HG03457 (cell line): Measurements from ENCODE around the gene LOXHD1.

Experiments
- ATAC-seq: cut with Tn5 transposase; IDR thresholded peaks from one replicate; pipeline ENCODE4 v1.9.1; 2021; ENCODE audit warnings: moderate number of reproducible peaks; ENCODE audit not compliant: unreplicated experiment

The LOXHD1 gene

DNA sequence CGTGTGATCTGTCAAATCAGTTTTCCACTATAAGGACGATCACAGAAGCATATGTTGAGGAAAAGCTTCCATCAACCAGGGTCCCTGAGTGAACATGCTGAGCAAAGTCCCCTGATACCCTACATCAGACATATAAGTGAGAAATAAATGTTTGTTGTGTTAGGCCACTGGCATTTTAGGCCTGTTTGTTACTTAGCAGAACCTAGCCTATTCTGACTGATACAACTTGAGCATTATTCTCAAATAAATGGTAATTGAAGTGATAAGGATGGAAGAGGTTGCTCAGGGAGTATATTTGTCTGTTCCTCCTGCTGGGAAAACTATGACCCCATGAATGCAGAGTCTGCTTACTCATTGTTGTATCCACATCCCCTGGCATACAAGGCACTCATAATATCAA lies 106.4 kb downstream of the LOXHD1 start:
- no peak for ATAC-seq

DNA sequence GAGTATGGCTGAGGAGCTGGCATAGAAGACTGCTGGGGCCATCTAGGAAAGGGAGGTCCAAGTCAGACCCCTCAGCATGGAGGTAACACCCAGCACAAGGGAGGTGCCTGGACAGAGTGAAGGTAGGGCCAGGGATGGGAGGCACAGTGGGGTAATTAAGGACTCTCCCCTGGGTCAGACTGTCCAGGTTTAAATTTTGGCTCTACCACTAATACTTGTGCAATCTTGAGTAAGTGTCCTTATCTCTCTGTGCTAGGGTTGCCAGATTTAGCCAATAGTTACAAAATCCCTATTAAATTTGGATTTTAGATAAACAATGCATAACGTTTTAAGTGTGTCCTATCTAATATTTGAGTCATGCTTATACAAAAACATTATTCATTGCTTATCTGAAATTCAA lies 109.5 kb downstream of the LOXHD1 start:
- no peak for ATAC-seq

DNA sequence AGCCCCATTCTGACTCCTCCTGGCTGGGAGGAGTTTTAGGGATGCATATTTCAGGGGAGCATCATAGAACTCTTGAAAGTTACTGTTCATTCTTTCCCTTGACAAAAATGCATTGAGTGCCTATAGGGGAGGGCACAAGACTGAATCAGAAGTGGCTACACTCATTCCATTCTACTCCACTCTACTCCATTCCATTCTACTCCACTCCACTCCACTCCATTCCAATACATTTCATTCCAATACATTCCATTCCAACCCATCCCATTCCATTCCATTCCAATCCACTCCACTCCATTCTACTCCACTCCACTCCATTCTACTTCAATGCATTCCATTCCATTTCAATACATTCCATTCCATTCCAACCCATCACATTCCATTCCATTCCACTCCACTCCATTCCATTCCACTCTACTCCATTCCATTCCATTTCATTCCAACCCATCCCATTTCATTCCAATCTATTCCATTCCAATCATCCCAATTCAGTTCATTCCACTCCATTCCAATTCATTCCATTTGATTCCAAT lies 110.8 kb downstream of the LOXHD1 start:
- no peak for ATAC-seq

DNA sequence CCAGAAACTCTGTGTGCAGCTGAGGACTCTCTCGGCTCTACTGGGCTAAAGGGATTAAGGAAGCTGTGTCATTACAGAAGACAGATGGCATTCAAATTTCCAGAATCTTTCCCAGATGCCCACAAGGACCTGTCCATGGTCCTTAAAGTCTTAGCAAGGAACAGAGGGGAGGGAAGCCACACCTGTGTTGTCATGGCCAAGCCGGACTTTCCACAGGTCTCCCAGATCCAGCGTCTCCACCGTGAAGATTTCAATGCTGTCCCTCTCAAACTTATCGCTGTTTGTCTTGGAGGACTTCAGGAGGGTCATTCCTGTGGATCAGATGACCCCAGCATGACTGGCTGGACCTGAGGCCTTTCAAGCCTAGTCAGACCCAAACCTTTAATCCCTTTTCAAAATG lies 114.5 kb downstream of the LOXHD1 start:
- no peak for ATAC-seq

DNA sequence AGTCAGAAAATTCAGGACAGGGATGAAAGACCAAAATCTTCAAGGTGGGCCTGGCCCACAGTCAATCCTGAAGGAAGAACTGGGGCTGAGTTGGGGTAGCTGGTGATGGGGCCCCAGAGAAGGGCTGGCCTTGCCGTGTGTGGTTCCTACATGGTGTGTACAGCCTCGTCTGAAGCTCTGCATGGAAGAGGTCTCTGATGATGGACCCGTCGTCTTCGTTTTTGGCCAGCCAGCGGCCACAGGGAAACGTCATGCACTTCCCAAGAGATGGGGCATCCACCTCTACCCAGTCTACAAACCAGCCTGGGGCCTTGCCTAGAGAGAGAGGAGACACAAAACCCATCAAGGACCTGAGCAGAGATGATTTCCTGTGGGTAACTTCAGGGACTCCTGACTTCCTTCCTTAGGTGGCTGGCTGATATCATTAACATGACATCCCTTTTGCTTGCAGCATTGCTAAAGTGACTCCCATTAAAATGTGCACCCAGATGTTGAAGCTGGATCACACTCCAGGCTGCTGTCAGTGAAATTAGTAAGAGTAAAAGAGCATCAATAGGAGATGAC lies 115.3 kb downstream of the LOXHD1 start:
- ATAC-seq = no peak

DNA sequence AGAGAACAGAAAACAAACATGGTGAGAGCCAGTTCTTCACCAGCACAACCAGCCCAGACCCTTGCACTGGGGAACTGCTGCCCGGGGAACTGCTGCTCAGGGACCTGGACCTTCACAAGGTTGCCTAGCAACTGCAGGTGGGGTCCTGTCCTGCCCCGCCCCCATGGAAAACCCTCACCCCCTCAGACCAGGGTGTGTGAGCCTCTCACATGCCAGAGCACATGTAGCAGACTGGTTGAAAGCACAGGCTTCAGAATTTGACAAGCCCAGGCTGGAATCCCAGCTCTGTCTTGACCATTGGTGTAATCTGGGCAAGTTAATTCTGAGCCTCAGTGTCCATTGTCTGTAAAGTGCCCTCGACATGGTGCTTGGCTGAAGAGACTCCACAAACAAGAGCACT lies 118.6 kb downstream of the LOXHD1 start:
- ATAC-seq = no peak

DNA sequence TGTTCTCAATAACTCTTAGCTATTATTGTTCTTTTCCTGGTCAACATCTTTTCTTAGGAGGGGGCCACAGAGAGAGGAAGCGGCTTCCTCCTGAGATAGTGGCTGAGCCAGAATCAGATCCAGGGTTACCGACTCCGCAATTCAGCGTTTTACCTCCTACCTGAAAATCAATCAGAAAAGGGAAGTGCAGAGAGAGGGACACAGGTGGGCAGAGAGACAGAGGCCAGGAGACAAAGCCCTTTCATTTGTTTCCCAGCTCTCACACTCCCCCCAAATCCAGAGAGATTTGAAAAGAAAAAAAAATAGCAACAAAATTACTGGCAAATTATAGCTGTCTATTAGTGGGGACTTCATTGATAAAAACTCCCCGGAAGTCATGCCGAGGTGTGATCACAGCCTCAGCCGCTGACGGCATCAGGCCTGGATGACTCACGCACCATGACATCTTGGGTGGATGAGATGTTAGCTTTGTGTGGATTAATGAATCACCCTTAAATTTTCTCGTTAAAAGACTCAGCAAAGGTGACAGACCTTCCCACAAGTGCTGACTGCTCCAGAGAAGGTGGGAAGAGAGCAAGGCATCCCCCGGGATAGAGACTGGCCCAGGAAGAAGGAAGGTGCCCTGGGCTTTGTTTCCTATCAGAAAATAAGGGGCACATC lies 120.7 kb downstream of the LOXHD1 start:
- no peak for ATAC-seq

DNA sequence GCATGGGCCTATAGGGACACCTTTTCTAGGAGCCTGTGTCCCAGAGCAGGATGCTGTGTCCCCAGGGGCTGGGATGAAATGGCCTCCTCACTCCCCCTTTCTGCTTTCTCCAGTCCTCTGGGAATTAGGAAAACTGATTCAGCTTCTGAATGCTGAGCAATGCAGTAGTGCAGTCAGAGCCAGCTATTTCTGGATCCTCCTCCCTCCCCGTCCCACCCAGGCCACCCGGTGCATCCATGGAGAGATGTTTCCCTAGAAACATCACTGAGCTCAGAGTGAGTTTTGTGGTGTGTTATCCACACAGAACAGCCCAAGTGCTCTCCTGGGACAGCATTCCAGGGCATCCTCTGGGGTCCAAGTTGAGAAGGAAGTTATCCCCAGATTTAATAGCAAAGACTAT lies 125.5 kb downstream of the LOXHD1 start:
- no peak for ATAC-seq

DNA sequence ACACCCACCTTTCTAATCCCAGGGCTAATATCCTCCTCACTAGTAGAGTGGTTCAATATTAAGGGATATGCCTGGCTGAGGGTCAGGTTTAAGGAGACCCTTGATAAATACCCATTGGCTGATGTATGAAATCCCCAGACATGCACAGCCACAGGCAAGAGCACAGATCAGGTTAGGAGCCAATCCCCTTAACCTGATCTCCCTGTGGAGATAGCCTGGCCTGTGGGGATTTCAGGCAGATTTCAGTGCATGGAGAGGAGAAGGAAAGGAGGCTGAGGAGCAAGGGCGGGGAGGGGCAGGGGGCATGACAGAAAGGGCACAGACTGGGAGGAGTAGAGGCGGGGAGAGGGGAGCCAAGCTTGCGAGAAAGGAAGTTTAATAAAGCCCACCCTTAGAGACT lies 129.0 kb downstream of the LOXHD1 start:
- no peak for ATAC-seq

DNA sequence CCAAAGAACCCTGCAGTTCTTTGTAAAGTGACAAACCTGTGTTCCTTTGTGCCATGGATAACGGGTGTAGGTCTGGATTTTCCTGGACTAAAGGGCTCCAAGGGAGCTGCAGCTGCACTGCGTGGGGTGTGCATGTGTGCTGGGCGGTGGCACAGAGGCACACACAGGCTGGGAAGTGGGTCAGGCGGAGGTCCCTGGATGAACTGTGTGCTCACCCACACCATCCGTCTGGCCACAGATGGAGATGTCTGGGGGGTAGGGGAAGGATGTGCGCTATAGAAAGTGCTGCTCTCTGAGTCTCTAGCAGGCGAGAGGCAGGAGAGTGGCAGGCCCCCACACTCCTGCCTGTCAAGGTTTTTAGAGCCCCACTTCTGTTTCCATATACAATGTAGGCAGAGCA lies 137.2 kb downstream of the LOXHD1 start:
- no peak for ATAC-seq

DNA sequence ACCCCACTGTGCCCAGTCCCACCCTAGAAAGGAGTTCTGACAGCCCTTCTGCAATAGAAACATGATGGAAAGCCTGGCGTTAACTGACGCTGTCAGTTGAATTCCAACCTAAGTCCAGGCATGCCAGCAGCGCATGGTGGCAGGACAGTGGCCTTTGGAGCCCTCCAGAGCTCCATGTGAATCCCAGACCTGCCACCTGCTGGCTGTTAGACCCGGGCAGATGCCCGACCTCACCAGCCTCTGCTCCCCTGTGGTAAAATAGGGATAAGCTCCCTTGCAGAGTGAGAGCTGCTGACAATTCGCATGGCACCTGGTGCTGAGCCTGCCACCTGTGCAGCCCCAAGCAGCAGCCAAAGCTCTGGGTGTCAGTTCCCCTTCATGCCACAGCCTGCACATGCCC lies 138.6 kb downstream of the LOXHD1 start:
- no peak for ATAC-seq

DNA sequence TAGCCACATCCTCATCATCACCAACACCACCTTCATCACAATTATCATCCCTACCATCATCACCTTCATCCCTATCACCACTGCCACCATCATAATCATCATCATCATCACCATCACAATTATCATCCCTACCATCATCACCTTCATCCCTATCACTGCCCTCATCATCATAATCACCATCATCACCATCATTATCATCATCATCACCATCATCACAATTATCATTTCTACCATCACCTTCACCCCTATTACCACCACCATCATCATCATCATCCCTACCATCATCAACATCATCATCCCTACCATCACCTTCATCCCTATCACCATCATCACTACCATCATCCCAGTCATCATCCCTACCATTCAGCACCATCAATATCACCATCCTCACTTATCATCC lies 140.5 kb downstream of the LOXHD1 start:
- no peak for ATAC-seq

DNA sequence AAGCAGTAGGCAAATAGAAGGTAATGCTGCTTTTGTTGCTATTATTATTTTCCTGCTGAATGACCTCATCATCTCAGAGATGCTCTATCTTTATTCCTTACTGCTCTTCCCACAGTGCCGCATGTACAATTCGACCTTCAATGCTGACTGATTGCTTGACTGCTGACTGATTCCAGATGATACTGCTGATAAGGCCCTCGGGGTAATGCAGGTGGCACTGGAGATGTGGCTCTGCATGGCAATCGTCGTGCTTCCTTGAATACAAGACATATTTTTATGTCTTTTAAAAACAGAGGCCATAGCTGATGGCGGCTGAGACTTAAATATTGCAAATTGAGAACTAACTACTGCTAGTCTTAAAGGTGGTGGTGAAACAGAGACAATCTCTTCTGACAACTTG lies 146.6 kb downstream of the LOXHD1 start:
- no peak for ATAC-seq

DNA sequence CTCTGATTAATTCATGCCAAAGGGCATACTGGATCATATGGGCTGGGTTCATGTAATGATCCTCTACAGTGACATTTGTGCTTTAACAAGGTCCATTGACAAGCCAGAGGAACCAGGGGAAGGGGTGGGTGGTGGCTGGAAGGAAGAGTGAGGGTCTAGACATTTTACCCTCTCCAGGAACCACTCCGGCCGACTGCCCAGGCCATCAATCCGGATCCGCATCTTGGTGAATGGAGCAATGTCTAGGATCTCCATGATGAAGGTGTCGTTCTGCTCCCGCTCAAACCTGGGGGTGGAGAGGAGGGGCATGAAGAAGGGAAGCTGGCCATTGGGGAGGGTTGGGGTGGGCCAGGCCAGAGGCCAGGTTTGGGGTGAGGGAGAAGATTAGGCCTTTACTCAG lies 147.5 kb downstream of the LOXHD1 start:
- ATAC-seq = no peak

DNA sequence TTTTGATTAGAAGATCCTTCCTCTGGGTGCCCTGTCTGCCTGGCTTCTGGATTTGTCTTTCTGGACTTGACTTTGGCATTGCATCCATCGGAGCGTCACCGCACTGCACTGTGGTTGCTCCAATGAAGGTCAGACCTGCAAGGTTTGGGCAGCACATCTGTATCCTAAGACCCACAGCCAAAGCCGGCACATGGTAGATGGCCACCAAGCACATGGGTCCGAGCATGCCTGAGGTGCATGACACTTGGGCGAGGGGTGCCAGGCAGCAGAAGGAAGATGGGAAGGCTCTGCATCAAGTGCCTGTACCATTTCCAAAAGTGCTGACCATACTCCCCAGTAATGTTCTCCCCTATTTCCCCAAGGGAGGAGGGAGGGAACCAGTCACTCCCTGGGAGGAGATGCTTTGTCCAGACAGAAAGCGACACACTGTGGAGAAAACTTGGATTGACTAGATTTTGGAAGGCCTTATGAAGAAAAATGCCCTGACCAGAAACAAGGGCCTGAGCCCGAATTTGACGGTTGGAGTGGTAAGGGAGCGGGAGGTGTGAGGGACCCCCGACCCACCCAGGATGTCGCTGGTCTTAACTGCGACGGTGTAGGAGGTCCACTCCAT lies 149.9 kb downstream of the LOXHD1 start:
- ATAC-seq = no peak

DNA sequence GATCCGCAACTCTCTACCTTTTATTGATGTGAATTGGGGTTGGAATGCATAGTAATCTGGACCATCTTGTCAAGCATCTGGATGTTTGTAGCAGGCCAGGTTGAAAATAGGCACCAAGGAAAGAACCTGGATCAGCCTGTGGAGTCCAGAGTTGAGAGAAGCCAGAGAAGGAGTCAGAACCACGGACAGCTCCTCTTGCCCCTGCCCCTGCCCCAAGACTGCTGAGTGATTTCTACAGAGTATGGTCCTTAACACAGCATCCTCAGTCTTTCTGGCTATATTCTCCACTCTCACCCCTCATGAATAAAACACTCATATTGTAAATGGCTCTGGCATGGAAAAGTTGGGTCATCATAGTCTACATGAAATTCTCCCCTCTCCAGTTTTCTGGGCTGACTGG lies 154.6 kb downstream of the LOXHD1 start:
- no peak for ATAC-seq

DNA sequence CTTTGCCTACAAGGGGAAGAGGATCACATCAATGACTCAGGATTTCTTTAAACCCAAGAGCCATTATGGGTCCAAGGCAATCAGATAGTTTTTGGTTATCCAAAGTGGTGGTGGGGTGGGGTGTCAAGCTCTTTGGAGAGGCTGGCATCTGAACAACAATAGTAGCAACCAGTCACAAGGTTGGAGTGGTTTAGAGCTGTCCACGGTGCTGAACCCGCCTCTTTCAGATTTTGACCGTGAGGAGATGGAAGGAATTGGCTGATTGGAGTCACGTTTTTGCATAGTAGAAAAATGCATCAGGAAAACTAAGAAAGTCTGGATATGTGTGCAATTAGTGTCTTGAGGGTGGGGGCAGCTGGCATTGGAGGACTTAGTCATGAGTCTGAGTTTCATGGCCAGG lies 159.9 kb downstream of the LOXHD1 start:
- no peak for ATAC-seq

DNA sequence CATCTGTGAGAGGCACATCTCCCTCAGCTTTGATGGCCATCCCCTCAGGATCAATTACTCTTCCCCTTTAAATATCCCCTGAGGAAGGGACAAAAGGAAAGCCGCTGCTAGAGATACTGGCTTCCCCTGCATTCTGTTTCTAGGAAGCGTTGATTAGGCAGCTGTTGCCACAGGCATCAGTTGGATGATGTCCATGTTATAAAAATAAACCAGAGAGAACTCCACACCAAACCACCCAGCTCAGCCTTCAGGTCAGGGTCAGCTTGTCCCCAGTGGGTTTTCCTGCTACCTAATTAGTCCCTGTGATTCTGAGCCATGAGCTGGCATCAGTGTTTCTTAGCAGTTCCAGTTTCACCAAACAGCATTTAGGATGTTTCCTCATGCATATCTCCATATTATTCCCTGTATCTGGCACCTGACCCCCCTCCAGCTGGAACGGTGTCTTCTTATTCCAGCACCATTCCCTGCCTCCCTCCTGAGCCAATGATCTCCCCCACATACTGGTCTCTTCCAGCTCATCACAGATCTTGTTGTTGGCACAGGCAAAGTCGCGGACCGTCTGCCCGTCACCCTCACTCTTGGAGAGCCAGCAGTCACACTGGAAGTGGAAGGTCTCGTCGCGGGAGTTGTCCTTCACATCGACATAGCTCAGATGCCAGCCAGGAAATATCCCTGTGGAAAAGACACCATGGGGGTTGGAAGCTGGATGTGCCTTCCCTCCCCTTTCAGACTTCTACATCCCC lies 168.4 kb downstream of the LOXHD1 start:
- no peak for ATAC-seq

DNA sequence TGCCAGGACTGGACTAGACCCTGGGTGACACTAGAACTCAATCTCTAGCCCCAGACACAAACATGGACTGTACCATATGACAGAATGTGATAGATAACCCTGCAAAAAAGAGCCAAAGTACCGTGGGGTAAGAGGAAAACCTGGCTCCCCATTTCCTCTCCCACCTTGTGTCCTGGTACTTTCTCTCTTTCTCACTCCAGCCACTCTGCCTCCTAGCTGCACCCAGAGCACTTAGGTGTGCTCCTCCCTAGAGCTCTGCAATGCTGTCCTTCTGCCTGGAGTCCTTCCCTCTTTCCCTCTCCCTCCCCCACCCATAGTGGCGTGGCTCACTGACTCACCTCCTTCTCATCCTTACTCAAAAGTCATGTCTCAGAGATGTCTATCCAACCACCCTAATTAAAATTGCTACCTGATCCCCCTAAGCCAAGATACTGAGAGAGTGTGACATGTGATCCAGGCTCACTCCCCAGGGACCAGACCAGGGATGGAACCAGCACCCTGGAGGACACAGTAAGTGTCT lies 171.3 kb downstream of the LOXHD1 start:
- ATAC-seq = no peak

DNA sequence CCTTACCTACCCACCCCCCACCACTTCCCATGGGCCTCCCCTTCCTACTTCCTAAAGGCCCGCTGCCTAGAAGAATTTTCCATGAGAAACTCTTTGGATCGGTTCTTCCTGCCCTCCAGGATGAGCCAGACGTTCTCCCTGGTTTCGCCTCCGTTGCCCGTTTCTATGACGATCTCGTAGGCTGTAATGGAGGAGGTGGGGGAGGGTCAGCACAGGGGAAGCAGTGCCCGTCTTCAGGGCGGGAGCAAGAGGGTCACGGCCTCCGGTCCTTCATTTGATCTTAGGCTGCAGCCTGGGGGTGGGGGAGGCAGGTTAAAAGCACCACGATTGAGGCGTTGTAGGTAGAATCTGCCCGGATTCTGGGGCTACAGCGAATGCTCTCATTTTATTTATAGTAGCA lies 172.0 kb downstream of the LOXHD1 start:
- no peak for ATAC-seq

DNA sequence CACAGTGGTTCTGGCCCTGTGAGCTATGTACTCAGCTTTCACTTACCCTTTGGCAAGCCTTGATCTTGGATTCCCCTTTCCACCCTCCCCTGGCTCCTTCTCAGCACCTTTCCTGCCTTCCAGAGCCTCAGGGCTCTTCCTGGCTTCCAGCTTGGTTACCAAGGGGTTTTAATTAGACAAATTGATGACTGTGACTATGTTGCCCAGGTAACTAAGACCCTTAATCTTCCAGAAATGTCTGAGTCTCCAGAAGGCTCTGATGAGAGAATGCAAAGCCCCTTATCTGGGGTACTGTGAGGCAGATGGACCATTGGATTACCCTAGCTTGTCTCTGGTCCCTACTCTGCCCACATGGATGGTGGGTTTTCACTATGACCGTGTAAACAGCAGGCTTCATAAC lies 174.2 kb downstream of the LOXHD1 start:
- ATAC-seq = no peak

DNA sequence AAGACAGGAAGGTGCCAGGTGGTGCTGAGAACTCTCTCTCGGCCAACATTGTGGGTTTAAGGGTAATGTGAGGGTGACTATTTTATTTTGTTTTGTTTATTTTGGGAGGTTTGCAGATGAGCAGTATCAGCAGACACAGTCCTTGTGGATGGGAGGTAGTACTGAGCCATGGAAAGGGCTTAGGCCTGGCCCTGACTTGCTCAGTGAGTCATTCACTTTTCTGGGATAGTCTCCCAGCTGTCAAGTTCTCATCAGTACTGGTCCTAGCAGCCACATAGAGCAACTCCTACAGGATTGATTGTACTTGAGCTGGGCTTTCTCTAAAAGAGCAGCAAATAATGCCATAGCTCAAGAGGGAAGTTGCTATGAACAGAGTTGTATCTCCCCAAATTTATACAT lies 175.2 kb downstream of the LOXHD1 start:
- ATAC-seq = no peak
